SU-DHL-6 (cell line): ENCODE data around the gene GAL3ST1.

Experiments
- H2AFZ ChIP-seq: fragments of 200-600 bp; sonication (generic); 2 replicates; pipeline ENCODE4 v1.6.1; 2014; ENCODE audit warnings: low read depth, mild to moderate bottlenecking, moderate library complexity, mixed read lengths, antibody characterized with exemption, low read length; ENCODE audit not compliant: severe bottlenecking
- H3F3A ChIP-seq: fragments of 200-600 bp; shearing (Covaris generic); 2 replicates; pipeline ENCODE4 v1.6.0; 2016; ENCODE audit warnings: antibody characterized with exemption, mild to moderate bottlenecking; ENCODE audit not compliant: insufficient read depth
- H3K27ac ChIP-seq: fragments of 200-600 bp; sonication (generic); 2 replicates; pipeline ENCODE4 v1.5.1; 2016; ENCODE audit warnings: low read depth, mild to moderate bottlenecking, low read length, moderate library complexity, mixed read lengths
- H3K27me3 ChIP-seq: fragments of 200-600 bp; sonication (generic), shearing (Covaris generic); 2 replicates; pipeline ENCODE4 v1.6.0; 2014; ENCODE audit warnings: mild to moderate bottlenecking, low read length
- H3K36me3 ChIP-seq: fragments of 200-600 bp; sonication (generic); 2 replicates; pipeline ENCODE4 v1.6.1; 2014; ENCODE audit warnings: mild to moderate bottlenecking, low read length, mixed read lengths
- H3K4me2 ChIP-seq: fragments of 300-600, 200-600 bp; shearing (Covaris generic), sonication (generic); 2 replicates; pipeline ENCODE4 v1.6.0; 2014; ENCODE audit warnings: low read length, low read depth, mild to moderate bottlenecking; ENCODE audit not compliant: poor library complexity, severe bottlenecking
- H3K4me3 ChIP-seq: fragments of 200-600 bp; sonication (generic); 2 replicates; pipeline ENCODE4 v1.5.1; 2014; ENCODE audit warnings: antibody characterized with exemption, low read length, mild to moderate bottlenecking, mixed read lengths; ENCODE audit not compliant: insufficient read depth, poor library complexity, severe bottlenecking
- H3K79me2 ChIP-seq: fragments of 200-600 bp; sonication (generic); 2 replicates; pipeline ENCODE4 v1.6.1; 2014; ENCODE audit warnings: mild to moderate bottlenecking, low read length, moderate library complexity; ENCODE audit not compliant: insufficient read depth
- H3K9ac ChIP-seq: fragments of 200-600 bp; sonication (generic); 2 replicates; pipeline ENCODE4 v1.7.0; 2014; ENCODE audit warnings: mild to moderate bottlenecking, low read length
- H3K9me2 ChIP-seq: fragments of 200-600 bp; sonication (generic); replicated peaks from 2 replicates; pipeline ENCODE4 v1.6.1; 2014; ENCODE audit warnings: low read length; ENCODE audit not compliant: insufficient read depth
- H3K9me3 ChIP-seq: fragments of 200-600 bp; sonication (generic); 2 replicates; pipeline ENCODE4 v1.6.1; 2014; ENCODE audit warnings: low read length, mixed read lengths; ENCODE audit not compliant: insufficient read depth
- H4K20me1 ChIP-seq: fragments of 200-600 bp; sonication (generic); 2 replicates; pipeline ENCODE4 v1.6.1; 2014; ENCODE audit warnings: low read depth, mild to moderate bottlenecking, antibody characterized with exemption, low read length, moderate library complexity, mixed read lengths
- CTCF ChIP-seq: fragments of 200-600 bp; sonication (generic); IDR thresholded peaks from one replicate; pipeline ENCODE4 v1.5.1; 2017; ENCODE audit warnings: antibody characterized with exemption, mild to moderate bottlenecking, low read length, moderate library complexity; ENCODE audit not compliant: insufficient read depth, poor library complexity, severe bottlenecking
- EZH2phosphoT487 ChIP-seq: fragments of 200-600 bp; sonication (generic), shearing (Covaris generic); conservative IDR thresholded peaks from 2 replicates; pipeline ENCODE4 v1.6.1; 2018; ENCODE audit warnings: mild to moderate bottlenecking, antibody characterized with exemption, low read length, moderate library complexity, mixed read lengths

Gene GAL3ST1

GRCh38 chr22:30575859-30576258, 1.4 kb upstream of the GAL3ST1 start:
- Histone ChIP-seq H3K9ac (no peak overlapping the region), H3K9me2 (no peaks in the 10 kb centered on the region), H3K27me3 (no peaks in the 10 kb centered on the region), H3K4me3 (no peak overlapping the region), H3K9me3 (no peaks in the 10 kb centered on the region), H2AFZ (no peak overlapping the region), H3K27ac (no peak overlapping the region), H3K4me2 (no peak overlapping the region), H3K36me3 (no peaks in the 10 kb centered on the region), H4K20me1 (no peaks in the 10 kb centered on the region), H3F3A (no peaks in the 10 kb centered on the region), H3K79me2 (no peaks in the 10 kb centered on the region)
- TF ChIP-seq EZH2phosphoT487 (no peak), CTCF (no peak)

GRCh38 chr22:30574997-30575671, 669 bp upstream of the GAL3ST1 start:
- no peak overlapping the region for H3K4me2 ChIP-seq
- TF ChIP-seq EZH2phosphoT487, result no peak
- no peak for TF ChIP-seq CTCF
- no peaks in the 10 kb centered on the region for H4K20me1 ChIP-seq
- H3K36me3 ChIP-seq, result no peaks in the 10 kb centered on the region
- no peak overlapping the region for H3K4me3 ChIP-seq
- H2AFZ ChIP-seq, result no peak overlapping the region
- H3K9ac ChIP-seq, result no peak overlapping the region
- H3K9me3 ChIP-seq, result no peaks in the 10 kb centered on the region
- H3K27ac ChIP-seq, result no peak overlapping the region
- no peaks in the 10 kb centered on the region for H3K79me2 ChIP-seq
- no peaks in the 10 kb centered on the region for H3K9me2 ChIP-seq
- H3F3A ChIP-seq, result no peaks in the 10 kb centered on the region
- no peaks in the 10 kb centered on the region for H3K27me3 ChIP-seq

- no peaks in the 10 kb centered on the region for H3K79me2 ChIP-seq
- no peak overlapping the region for H3K9ac ChIP-seq
- H3K27me3 ChIP-seq, result no peaks in the 10 kb centered on the region
- H3K4me2 ChIP-seq, result no peak overlapping the region
- no peaks in the 10 kb centered on the region for H4K20me1 ChIP-seq
- H2AFZ ChIP-seq, result no peak overlapping the region
- no peaks in the 10 kb centered on the region for H3K36me3 ChIP-seq
- no peaks in the 10 kb centered on the region for H3F3A ChIP-seq
- no peaks in the 10 kb centered on the region for H3K9me2 ChIP-seq
- no peak overlapping the region for H3K27ac ChIP-seq
- no peaks in the 10 kb centered on the region for H3K9me3 ChIP-seq
- no peak overlapping the region for H3K4me3 ChIP-seq
- TF ChIP-seq CTCF, result no peak
- TF ChIP-seq EZH2phosphoT487, result no peak
Measured at GRCh38 chr22:30573594-30574094, 821 bp downstream of the GAL3ST1 start.
